ENCODE measurements around the gene GRIK4. TPM values are rescaled to one million over a fixed set of nuclear protein-coding genes. Genes with fewer than 3 reads are reported as not detected.

GRIK4 gene
- total and polyA plus RNA-seq, 8 donors: 0.06 to 0.31 TPM; not detected in 6

DNA sequence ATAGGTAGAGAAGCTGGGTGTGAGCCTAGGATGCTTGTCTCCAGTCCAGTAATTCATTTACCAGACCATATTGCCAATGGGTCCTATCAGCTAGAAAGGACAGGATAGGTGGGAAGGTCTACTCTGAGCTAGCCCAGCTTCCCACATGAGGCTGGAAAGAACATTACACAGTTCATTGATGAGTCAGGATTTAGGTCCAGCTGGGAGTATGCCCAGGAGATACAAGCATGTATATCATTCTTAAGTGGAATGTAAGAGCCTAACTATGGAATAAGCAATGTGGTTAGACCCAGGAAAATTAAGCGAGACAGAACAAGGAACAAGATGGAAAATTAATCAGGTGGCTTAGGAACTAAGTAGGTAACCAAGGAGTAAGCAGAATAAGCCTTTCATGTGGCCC, 453.3 kb downstream of the GRIK4 start:
- Histone ChIP-seq H3K4me3 (no peak overlapping the region), H3K36me3 (no peaks in the 10 kb centered on the region), H3K27me3 (peaks cover 0 to 17% (median 0%) of the 10 kb centered on the region in 3 donors), H3K4me1 (no peaks in the 10 kb centered on the region), H3K27ac (no peak overlapping the region), H3K9me3 (no peaks in the 10 kb centered on the region)
- TF ChIP-seq POLR2A (IDR thresholded peaks at IDR 0.05): no peak
- TF ChIP-seq, protein P1, sequence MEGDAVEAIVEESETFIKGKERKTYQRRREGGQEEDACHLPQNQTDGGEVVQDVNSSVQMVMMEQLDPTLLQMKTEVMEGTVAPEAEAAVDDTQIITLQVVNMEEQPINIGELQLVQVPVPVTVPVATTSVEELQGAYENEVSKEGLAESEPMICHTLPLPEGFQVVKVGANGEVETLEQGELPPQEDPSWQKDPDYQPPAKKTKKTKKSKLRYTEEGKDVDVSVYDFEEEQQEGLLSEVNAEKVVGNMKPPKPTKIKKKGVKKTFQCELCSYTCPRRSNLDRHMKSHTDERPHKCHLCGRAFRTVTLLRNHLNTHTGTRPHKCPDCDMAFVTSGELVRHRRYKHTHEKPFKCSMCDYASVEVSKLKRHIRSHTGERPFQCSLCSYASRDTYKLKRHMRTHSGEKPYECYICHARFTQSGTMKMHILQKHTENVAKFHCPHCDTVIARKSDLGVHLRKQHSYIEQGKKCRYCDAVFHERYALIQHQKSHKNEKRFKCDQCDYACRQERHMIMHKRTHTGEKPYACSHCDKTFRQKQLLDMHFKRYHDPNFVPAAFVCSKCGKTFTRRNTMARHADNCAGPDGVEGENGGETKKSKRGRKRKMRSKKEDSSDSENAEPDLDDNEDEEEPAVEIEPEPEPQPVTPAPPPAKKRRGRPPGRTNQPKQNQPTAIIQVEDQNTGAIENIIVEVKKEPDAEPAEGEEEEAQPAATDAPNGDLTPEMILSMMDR (IDR thresholded peaks at IDR 0.05): no peak
- no peak for TF ChIP-seq EP300 (IDR thresholded peaks at IDR 0.05)
- TF ChIP-seq POLR2AphosphoS5 (IDR thresholded peaks at IDR 0.05): no peak
- no peak for DNase-seq
- 71 to 91% (median 88%) methylated on average over 1 of the region's 1 CpG for WGBS, 5 donors
- intact Hi-C loops (cut with DNase I; ENCODE audit: low total_unique reads): no loop called here

DNA sequence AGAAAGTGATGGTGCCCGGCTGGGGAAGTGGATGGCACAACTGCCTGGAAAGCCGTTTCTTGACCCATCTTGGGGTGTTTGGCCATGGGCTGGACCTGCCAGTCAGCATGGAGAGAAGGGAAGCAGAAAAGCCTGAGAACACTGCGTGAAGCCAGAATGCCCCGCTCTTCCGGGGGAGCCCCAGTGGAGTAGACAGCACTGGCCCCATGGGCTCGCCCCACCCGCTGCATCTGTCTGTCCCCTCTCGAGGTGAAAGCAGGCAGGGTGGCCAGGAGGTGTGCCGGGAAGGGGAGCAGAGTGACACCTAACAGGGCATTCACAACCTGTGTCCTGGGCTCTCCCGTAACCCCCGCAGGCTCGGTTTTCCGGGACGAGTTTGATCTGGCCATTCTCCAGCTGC, 455.3 kb downstream of the GRIK4 start:
- TF ChIP-seq, protein P1 (IDR thresholded peaks at IDR 0.05): no peak
- no peak for TF ChIP-seq EP300 (IDR thresholded peaks at IDR 0.05)
- TF ChIP-seq POLR2AphosphoS5 (IDR thresholded peaks at IDR 0.05): no peak
- TF ChIP-seq POLR2A (IDR thresholded peaks at IDR 0.05): no peak
- H3K9me3 ChIP-seq: no peaks in the 10 kb centered on the region
- no peak overlapping the region for H3K4me3 ChIP-seq
- no peaks in the 10 kb centered on the region for H3K4me1 ChIP-seq
- H3K27me3 ChIP-seq: peaks cover 0 to 27% (median 0%) of the 10 kb centered on the region in 3 donors
- H3K27ac ChIP-seq: no peak overlapping the region
- H3K36me3 ChIP-seq: no peaks in the 10 kb centered on the region
- intact Hi-C loops (cut with DNase I; ENCODE audit: low total_unique reads): no loop called here
- 87 to 93% (median 91%) methylated on average over 7 to 14 of the region's 14 CpGs for WGBS, 5 donors
- DNase-seq: no peak

DNA sequence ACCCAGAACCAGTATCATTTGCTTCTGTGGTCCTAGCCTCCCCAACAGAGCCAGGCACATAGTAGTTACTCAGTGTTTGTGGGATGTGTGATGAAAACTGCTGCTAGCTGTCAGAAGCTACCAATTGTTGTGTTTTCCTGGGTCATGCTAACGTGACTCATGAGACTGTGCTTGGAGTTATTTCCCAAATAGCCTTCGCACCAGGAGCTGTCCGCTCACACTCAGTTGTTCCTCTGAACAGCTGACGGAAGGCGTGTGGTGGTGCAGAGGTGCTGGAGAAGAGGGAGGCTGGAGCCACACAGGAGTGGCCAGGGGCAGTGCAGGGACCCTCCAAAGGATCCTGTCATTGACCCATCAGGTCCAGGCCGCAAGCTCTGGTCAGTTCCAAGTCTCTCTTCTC, 458.4 kb downstream of the GRIK4 start:
- Histone ChIP-seq H3K36me3 (no peaks in the 10 kb centered on the region), H3K4me3 (no peak overlapping the region), H3K4me1 (no peaks in the 10 kb centered on the region), H3K27me3 (peaks cover 0 to 39% (median 0%) of the 10 kb centered on the region in 3 donors), H3K9me3 (no peaks in the 10 kb centered on the region), H3K27ac (no peak overlapping the region)
- no peak for DNase-seq
- TF ChIP-seq EP300 (IDR thresholded peaks at IDR 0.05) (no peak), POLR2AphosphoS5 (IDR thresholded peaks at IDR 0.05) (no peak), POLR2A (IDR thresholded peaks at IDR 0.05) (no peak)
- TF ChIP-seq, protein P1 (IDR thresholded peaks at IDR 0.05): no peak
- intact Hi-C loops (cut with DNase I; ENCODE audit: low total_unique reads): no loop called here
- WGBS, 5 donors: 79 to 88% (median 85%) methylated on average over 6 of the region's 6 CpGs

DNA sequence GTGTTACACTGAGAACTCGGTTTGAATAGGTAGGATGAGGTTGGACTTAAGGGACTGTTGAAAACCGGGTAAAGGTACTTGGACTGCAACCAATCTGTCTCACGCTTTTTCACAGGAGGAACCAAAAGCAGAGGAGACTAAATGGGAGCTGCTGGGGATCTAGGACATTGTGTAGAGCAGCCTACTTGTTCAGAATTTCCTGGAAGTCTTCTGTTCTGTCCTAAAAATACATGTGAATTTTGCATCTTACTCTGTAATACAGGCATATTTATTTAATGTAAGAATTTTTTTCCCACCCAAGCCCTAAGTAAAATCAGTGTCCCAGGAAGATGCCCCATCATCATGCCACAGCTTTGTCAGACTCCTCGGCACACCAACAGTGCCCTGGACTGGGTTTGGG, 460.3 kb downstream of the GRIK4 start:
- intact Hi-C loops (cut with DNase I; ENCODE audit: low total_unique reads): no loop called here
- Histone ChIP-seq H3K36me3 (no peaks in the 10 kb centered on the region), H3K4me3 (no peak overlapping the region), H3K4me1 (no peaks in the 10 kb centered on the region), H3K27ac (no peak overlapping the region), H3K9me3 (no peaks in the 10 kb centered on the region), H3K27me3 (peaks cover 0 to 35% (median 0%) of the 10 kb centered on the region in 3 donors)
- 84 to 93% (median 87%) methylated on average over 4 of the region's 4 CpGs for WGBS, 5 donors
- TF ChIP-seq EP300 (IDR thresholded peaks at IDR 0.05) (no peak), POLR2A (IDR thresholded peaks at IDR 0.05) (no peak), POLR2AphosphoS5 (IDR thresholded peaks at IDR 0.05) (no peak)
- TF ChIP-seq, protein P1 (IDR thresholded peaks at IDR 0.05): no peak
- no peak for DNase-seq
